Sigmoid colon (tissue), 3 donors: ENCODE results near the gene IRAK1BP1.

Source experiments
- CTCF ChIP-seq, 4 experiments: fragments of 450-650 bp in 3 of 4; fragments of 200-600 bp in 1 of 4; IDR thresholded peaks; one replicate each; pipeline ENCODE4 v1.5.1; 2016 to 2019; ENCODE audit warnings: antibody characterized with exemption in 4 of 4, mild to moderate bottlenecking in 3 of 4, moderate library complexity in 2 of 4
- POLR2A ChIP-seq, 2 donors: fragments of 450-650 bp; IDR thresholded peaks; one replicate each; pipeline ENCODE4 v1.6.1; 2016; ENCODE audit warnings: antibody characterized with exemption in 2 of 2, mild to moderate bottlenecking in 2 of 2, moderate library complexity in 2 of 2

DNA sequence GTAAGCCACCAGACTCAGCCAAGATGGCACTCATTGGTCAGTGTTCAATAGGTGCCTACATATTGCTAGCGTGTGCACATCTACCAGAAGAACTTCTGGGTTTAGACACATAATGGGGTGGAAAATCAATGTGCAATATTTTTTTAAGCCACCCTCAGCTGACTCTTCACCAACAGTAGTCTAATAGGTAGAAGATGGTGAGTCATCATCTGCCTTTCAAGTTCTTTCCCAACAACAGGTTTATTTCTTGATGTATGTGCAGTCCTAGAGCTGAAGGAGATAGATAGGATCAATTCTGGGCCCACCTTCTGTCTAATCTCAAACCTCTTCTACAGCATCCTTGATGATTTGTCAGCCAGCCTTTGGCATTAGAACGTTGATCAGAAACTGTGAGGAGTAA, 41.3 kb downstream of the IRAK1BP1 start:
- TF ChIP-seq CTCF (IDR thresholded peaks at IDR 0.05) = no peak
- no peak for TF ChIP-seq POLR2A (IDR thresholded peaks at IDR 0.05)
